ENCODE measurements around the gene ABCB8. TPM values are rescaled to one million over a fixed set of nuclear protein-coding genes. Genes with fewer than 3 reads are reported as not detected.
A peak's percentile ranks its signal among the peaks of the same experiment; 100 is the strongest.

The ABCB8 gene
- total RNA-seq, 4 donors from 2014 or later: 25.5 to 39.4 (median 31.6) TPM

DNA sequence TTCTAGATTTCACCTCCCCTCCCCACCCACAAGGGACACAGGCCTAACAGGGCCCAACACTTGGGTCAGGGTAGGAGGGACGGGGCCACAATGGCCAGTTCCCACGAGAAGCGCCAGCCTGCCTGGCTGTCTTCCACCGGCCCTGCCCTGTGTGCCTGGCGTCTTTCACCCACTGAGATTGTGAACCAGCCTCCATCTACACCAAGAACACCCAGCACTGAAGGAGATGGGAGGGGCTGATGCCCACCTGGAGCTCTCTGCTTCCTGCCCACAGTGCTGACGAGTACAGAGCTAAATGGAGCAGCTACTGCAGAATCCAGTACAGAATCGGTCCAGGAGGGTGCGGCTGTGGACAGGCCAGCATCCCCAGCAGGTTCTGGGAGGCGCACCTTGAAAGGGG lies 17.7 kb downstream of the ABCB8 start:
- DNase-seq (ENCODE audit: low spot score): no peak
- TF ChIP-seq, protein P1, sequence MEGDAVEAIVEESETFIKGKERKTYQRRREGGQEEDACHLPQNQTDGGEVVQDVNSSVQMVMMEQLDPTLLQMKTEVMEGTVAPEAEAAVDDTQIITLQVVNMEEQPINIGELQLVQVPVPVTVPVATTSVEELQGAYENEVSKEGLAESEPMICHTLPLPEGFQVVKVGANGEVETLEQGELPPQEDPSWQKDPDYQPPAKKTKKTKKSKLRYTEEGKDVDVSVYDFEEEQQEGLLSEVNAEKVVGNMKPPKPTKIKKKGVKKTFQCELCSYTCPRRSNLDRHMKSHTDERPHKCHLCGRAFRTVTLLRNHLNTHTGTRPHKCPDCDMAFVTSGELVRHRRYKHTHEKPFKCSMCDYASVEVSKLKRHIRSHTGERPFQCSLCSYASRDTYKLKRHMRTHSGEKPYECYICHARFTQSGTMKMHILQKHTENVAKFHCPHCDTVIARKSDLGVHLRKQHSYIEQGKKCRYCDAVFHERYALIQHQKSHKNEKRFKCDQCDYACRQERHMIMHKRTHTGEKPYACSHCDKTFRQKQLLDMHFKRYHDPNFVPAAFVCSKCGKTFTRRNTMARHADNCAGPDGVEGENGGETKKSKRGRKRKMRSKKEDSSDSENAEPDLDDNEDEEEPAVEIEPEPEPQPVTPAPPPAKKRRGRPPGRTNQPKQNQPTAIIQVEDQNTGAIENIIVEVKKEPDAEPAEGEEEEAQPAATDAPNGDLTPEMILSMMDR (IDR thresholded peaks at IDR 0.05): no peak
- ATAC-seq (ENCODE audit: low FRiP score): no peak

DNA sequence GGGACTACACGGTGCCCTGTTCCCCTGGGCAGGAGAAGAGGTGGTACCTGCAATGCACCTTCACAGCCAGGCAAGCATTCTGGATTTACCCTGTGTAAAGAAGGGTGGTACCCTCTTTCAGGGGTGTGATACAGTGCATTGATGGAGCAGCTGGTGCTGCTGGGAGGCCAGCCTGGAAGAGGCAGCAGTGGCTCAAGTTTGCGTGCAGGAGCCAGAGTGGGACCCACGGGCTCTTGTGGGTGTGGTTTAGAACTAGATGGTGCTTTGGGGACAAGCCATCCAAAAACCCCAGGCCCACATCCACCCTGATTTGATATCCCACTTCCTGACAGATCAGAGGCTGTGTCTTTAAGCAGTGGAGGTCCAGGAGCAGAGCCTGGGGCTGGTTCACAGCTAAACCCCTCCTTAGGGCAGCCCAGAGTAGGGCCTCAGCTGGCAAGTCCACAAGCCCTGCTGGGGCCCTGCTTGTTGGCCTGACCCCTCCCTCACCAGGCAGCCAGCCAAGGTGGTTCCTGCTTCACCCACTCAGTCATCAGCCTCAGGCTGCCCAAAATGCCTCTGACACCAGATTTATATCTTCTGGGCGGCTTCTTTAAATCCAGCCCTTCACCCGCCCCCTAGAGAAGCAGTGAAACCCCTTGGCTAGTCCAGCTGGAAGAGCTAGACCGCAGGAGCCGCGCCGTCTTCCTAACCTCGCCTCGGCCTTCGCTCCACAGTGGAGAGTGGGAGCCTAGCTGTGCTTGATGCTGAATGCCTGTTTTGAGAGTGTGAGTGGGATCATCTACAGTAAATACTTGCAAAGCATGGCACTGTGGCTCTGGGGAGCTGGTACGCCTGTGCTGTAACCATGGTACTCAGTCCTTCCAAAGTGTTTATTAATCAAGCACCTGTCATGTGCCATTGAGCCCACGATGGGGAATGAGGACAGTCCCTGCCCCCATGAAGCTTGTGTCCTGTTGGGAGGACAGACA lies 18.6 kb downstream of the ABCB8 start:
- ATAC-seq (ENCODE audit: low FRiP score): peak; percentile 22
- TF ChIP-seq, protein P1 (IDR thresholded peaks at IDR 0.05): no peak
- no peak for DNase-seq (ENCODE audit: low spot score)

DNA sequence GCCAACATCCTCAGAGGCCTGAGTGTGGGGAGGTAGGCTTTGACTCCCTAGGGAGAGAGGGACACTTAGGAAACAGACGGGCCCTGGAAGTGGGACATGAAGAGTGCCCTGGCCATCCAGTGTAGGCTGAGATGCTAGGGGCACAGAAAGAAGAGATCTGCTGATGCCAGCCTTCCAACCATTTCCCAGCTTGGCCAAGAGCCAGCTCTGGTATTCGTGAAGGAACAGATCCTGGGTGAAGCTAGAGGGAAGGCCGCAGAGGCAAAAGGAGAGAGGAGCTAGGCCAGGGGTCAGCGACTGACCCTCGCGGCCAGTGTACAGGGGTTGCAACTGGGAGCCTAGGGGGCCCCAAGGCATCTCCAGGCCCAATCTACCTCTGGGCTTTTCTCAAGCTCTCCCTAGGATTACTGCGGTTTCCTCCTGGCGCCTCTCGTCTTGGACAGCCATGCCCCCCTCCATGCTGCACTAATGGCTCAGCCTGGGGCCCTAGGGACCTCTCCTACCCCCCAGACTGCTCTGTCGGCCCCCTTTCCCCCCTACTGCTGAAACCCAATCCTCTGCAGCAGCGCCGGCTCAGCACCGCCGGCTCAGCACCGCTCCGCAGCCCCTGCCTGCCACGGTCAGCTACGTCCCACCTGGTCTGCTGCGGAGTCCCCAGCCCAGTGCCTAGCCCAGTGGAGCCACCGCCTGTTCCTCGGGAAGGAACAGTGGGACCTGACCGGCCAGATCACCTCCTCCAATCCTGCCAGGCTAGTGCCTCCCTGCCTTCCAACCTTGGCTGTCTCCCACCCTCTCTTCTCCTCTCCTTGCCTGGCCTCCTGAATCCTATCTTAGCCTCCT lies 19.9 kb downstream of the ABCB8 start, which contains the start of gene ASIC3:
Gene ASIC3, plus strand, starts transcription at position 556 of the 840 bp plus-strand sequence. CDS start 355 bp downstream, outside the sequence.
- no peak for ATAC-seq (ENCODE audit: low FRiP score)
- no peak for DNase-seq (ENCODE audit: low spot score)
- TF ChIP-seq, protein P1 (IDR thresholded peaks at IDR 0.05): no peak

DNA sequence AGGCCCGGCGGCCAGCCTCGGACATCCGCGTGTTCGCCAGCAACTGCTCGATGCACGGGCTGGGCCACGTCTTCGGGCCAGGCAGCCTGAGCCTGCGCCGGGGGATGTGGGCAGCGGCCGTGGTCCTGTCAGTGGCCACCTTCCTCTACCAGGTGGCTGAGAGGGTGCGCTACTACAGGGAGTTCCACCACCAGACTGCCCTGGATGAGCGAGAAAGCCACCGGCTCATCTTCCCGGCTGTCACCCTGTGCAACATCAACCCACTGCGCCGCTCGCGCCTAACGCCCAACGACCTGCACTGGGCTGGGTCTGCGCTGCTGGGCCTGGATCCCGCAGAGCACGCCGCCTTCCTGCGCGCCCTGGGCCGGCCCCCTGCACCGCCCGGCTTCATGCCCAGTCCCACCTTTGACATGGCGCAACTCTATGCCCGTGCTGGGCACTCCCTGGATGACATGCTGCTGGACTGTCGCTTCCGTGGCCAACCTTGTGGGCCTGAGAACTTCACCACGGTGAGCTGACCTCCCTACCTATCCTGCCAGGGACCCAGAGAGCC lies 20.7 kb downstream of the ABCB8 start:
- no peak for DNase-seq (ENCODE audit: low spot score)
- TF ChIP-seq, protein P1 (IDR thresholded peaks at IDR 0.05): no peak
- ATAC-seq (ENCODE audit: low FRiP score): no peak

DNA sequence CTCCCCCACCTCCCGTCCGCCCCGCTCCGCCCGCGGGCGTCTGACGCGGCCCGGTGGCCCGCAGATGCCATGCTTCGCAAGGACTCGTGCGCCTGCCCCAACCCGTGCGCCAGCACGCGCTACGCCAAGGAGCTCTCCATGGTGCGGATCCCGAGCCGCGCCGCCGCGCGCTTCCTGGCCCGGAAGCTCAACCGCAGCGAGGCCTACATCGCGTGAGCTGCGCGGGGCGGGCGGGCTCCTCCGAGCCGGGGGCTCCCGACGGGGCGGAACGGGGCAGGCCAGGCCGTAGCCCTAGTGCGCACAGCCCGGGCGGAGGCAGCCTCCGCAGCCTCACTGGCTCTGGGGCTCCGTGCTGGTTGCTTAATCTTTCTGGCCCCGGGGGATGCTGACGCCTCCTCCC lies 22.9 kb downstream of the ABCB8 start:
- TF ChIP-seq, protein P1 (IDR thresholded peaks at IDR 0.05): no peak
- DNase-seq (ENCODE audit: low spot score) (no peak), ATAC-seq (ENCODE audit: low FRiP score) (no peak)

DNA sequence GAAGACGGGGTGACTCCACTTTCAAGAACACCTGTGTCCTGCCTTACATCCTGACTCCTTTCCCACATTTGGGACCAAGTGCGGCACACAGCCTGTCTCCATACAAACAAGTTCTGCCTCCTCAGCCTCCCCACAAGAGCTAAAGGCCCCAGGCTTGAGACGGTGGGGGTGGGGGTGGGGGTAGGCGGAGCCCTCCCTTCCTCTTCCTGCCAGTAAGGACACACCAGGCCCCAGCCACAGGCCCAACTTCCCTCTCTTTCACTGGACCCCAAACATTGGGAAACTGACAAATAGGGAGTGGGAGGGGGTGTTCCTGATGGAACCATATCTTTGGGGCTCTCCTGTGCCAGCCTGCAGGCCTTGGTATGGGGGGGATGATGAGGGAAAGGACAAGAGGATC lies 24.8 kb downstream of the ABCB8 start:
- no peak for ATAC-seq (ENCODE audit: low FRiP score)
- TF ChIP-seq, protein P1 (IDR thresholded peaks at IDR 0.05): no peak
- DNase-seq (ENCODE audit: low spot score): no peak
